ENCODE measurements around the gene SLC8A1.

Gene SLC8A1

DNA sequence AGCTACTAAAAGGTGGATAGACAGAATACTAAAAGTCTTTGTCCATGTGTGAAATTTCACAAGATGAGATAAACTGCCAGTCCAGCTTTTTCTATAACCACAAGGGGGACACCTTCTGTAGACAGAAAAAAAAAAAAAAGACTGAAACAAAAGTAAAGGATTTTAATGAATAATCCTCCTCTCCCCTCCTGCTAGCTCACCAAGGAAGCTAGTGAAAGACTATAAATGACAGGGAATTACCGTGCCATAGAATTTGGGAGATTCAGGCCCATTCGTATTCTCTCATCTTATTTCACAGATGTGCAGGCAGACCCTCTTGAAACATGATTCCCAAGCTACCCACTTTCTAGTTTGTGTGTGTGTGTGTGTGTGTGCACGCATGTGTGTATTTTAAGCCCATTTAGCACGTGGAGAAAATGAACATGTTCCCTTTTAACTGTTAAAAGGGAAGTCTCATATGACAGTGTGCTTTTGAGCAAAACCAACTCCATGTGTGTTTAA lies 36.3 kb upstream of the SLC8A1 start:
- Histone ChIP-seq H3K27me3 (replicated peaks; ENCODE audit: control insufficient read depth, insufficient read depth, low read length) (no peaks in the 10 kb centered on the region), H3K4me3 (replicated peaks; ENCODE audit: low read depth, low read length) (no peak overlapping the region), H3K36me3 (ENCODE audit: control insufficient read depth, insufficient read depth, low read length) (no peaks in the 10 kb centered on the region)
- DNase-seq (ENCODE audit: extremely low read depth, insufficient read length) = no peak
- TF ChIP-seq, protein P1, sequence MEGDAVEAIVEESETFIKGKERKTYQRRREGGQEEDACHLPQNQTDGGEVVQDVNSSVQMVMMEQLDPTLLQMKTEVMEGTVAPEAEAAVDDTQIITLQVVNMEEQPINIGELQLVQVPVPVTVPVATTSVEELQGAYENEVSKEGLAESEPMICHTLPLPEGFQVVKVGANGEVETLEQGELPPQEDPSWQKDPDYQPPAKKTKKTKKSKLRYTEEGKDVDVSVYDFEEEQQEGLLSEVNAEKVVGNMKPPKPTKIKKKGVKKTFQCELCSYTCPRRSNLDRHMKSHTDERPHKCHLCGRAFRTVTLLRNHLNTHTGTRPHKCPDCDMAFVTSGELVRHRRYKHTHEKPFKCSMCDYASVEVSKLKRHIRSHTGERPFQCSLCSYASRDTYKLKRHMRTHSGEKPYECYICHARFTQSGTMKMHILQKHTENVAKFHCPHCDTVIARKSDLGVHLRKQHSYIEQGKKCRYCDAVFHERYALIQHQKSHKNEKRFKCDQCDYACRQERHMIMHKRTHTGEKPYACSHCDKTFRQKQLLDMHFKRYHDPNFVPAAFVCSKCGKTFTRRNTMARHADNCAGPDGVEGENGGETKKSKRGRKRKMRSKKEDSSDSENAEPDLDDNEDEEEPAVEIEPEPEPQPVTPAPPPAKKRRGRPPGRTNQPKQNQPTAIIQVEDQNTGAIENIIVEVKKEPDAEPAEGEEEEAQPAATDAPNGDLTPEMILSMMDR (IDR thresholded peaks at IDR 0.05; ENCODE audit: insufficient read depth, low read length, poor library complexity, severe bottlenecking) = peak; percentile 25

DNA sequence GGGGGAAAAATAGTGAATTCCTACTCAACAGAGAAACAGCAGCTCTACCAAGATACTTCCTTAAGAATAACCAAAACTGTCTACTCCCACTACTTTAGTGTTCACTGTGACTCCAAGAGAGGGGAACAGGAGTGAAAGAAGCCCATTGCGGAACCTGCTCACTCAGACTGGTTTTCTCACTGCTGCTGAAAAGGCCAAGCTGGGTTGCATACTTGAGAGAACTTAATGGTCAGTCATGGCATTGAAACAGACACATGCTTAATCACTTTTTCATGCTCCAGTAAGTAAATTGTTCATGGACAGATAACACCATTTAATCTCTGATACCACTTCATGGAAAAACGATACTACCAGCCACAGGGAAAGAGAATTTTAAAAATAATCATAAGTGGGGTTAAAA lies 35.7 kb upstream of the SLC8A1 start:
- DNase-seq (ENCODE audit: extremely low read depth, insufficient read length) = no peak

DNA sequence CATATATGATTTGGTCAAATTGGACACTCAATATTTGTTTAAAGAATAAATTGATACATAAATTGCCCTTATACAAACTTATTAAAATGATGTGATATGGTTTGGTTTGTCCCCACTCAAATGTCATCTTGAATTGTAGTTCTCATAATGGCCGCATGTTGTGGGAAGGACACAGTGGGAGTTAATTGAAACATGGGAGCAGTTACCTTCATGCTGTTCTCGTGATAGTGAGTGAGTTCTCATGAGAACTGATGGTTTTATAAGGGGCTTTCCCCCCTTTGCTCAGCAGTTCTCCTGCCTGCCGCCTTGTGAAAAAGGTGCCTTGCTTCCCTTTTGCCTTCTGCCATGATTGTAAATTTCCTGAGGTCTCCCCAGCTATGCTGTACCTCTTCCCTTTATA lies 34.0 kb upstream of the SLC8A1 start:
- no peaks in the 10 kb centered on the region for H3K27me3 ChIP-seq (replicated peaks; ENCODE audit: control insufficient read depth, insufficient read depth, low read length)
- TF ChIP-seq, protein P1 (IDR thresholded peaks at IDR 0.05; ENCODE audit: insufficient read depth, low read length, poor library complexity, severe bottlenecking) = no peak
- DNase-seq (ENCODE audit: extremely low read depth, insufficient read length) = no peak
- H3K4me3 ChIP-seq (replicated peaks; ENCODE audit: low read depth, low read length) = no peak overlapping the region
- no peaks in the 10 kb centered on the region for H3K36me3 ChIP-seq (ENCODE audit: control insufficient read depth, insufficient read depth, low read length)

More for the DNA sequence above, 35.7 kb upstream of the SLC8A1 start:
- TF ChIP-seq, protein P1 (IDR thresholded peaks at IDR 0.05; ENCODE audit: insufficient read depth, low read length, poor library complexity, severe bottlenecking) = no peak
- Histone ChIP-seq H3K4me3 (replicated peaks; ENCODE audit: low read depth, low read length) (no peak overlapping the region), H3K27me3 (replicated peaks; ENCODE audit: control insufficient read depth, insufficient read depth, low read length) (no peaks in the 10 kb centered on the region), H3K36me3 (ENCODE audit: control insufficient read depth, insufficient read depth, low read length) (no peaks in the 10 kb centered on the region)

DNA sequence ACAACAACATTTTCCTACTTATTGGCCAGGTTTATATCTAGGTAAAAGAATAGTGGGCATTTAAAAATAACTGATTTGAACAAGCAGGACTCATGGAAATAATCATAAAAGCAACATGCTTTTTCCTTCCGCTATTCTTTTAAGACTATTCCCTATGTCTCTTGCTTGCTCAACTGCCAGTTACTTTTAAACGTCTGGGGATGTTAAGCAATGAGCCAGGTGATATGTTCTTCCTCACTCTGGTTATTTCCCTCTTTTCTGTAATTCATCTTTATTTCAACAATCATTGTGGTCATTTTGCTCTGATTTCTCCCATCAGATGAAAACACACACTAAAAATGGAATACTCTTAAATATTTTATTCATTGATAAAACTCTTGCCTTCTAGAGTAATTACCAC lies 33.4 kb upstream of the SLC8A1 start:
- TF ChIP-seq, protein P1 (IDR thresholded peaks at IDR 0.05; ENCODE audit: insufficient read depth, low read length, poor library complexity, severe bottlenecking) = no peak
- no peaks in the 10 kb centered on the region for H3K36me3 ChIP-seq (ENCODE audit: control insufficient read depth, insufficient read depth, low read length)
- H3K27me3 ChIP-seq (replicated peaks; ENCODE audit: control insufficient read depth, insufficient read depth, low read length) = no peaks in the 10 kb centered on the region
- no peak for DNase-seq (ENCODE audit: extremely low read depth, insufficient read length)
- no peak overlapping the region for H3K4me3 ChIP-seq (replicated peaks; ENCODE audit: low read depth, low read length)

DNA sequence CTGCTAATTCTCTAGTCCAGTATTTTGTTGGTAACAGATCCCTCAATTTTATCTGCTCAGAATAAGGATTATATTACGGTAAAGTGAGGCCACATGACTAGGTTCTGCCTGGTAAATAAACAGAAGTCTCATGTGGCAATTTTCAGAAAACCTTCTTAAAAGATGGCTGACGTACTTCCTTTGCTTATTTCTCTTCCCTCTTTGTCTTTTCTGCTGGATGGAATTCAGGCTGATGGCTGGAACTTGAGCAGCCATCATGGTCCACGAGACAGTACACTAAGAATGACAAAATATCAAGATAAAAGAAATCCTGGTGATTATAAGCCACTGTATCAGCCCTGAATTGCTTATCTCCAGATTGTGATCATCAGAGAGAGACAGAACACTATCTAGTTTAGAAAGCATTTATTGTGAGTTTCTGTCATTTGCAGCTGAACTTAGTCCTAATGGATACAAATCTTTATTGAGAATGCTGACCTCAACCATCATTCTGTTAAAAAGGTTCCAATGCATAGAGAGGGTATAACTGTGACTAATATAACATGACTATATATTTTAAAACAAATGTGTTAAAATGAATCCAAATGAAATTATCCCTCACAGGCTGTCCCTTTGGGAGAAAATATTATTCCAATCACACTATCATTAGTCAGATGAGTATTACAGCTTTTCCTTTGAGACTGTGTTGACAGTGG lies 31.8 kb upstream of the SLC8A1 start:
- Histone ChIP-seq H3K27me3 (replicated peaks; ENCODE audit: control insufficient read depth, insufficient read depth, low read length) (no peaks in the 10 kb centered on the region), H3K4me3 (replicated peaks; ENCODE audit: low read depth, low read length) (no peak overlapping the region), H3K36me3 (ENCODE audit: control insufficient read depth, insufficient read depth, low read length) (no peaks in the 10 kb centered on the region)
- DNase-seq (ENCODE audit: extremely low read depth, insufficient read length) = no peak
- TF ChIP-seq, protein P1 (IDR thresholded peaks at IDR 0.05; ENCODE audit: insufficient read depth, low read length, poor library complexity, severe bottlenecking) = no peak
